Measurements from ENCODE around the gene RNF14. TPM values are rescaled to one million over a fixed set of nuclear protein-coding genes. Genes with fewer than 3 reads are reported as not detected.

The RNF14 gene
- total and polyA plus RNA-seq, 2 donors (not counting 3 experiments of a cell fraction or from before 2014, with no cell fraction given): 23.5 to 55.9 TPM

GRCh38 chr5:141986072-141986471 is 17.2 kb downstream of the RNF14 start:
- Histone ChIP-seq H4K20me1 (replicated peaks; ENCODE audit: control insufficient read depth, extremely low read depth, insufficient read depth, low read length) (no peaks in the 10 kb centered on the region), H3K9me1 (replicated peaks; ENCODE audit: control insufficient read depth, extremely low read depth, insufficient read depth, low read length) (no peaks in the 10 kb centered on the region), H3K4me1 (ENCODE audit: control insufficient read depth, extremely low read depth, insufficient read depth, low read length) (no peaks in the 10 kb centered on the region), H3K9ac (replicated peaks; ENCODE audit: extremely low read depth, insufficient read depth, low read length) (no peak overlapping the region), H3K27me3 (ENCODE audit: control insufficient read depth in 2 of 2, insufficient read depth in 2 of 2, low read length in 2 of 2) (no peaks in the 10 kb centered on the region), H3K36me3 (ENCODE audit: control insufficient read depth in 2 of 2, extremely low read depth in 1 of 2, insufficient read depth in 2 of 2, low read length in 2 of 2) (peaks cover 18 to 26% of the 10 kb centered on the region in 2 experiments), H3K79me2 (ENCODE audit: control insufficient read depth, insufficient read depth, low read length) (no peaks in the 10 kb centered on the region), H3K27ac (ENCODE audit: insufficient read depth, low read depth, low read length) (no peak overlapping the region), H3K4me2 (ENCODE audit: insufficient read depth, low read length) (no peak overlapping the region), H3K9me3 (replicated peaks; ENCODE audit: control insufficient read depth, insufficient read depth, low read length) (no peaks in the 10 kb centered on the region), H2AFZ (ENCODE audit: low read depth, low read length) (no peak overlapping the region), H3K4me3 (replicated peaks in 1 of 3; ENCODE audit: insufficient read depth in 1 of 3, low read depth in 1 of 3, low read length in 3 of 3) (no peak overlapping the region)
- no peak for TF ChIP-seq MYC (IDR thresholded peaks at IDR 0.05; ENCODE audit: low read depth, low read length)
- TF ChIP-seq FOS (IDR thresholded peaks at IDR 0.05; ENCODE audit: borderline replicate concordance, insufficient read depth, low read length): no peak
- TF ChIP-seq CTCF (IDR thresholded peaks at IDR 0.05; ENCODE audit: extremely low read depth in 1 of 2, insufficient read depth in 1 of 2, low read depth in 1 of 2, low read length in 2 of 2): no peak
- no peak for TF ChIP-seq EZH2 (IDR thresholded peaks at IDR 0.05; ENCODE audit: borderline replicate concordance, low read depth, low read length, severe bottlenecking)
- no peak for TF ChIP-seq POLR2AphosphoS5 (IDR thresholded peaks at IDR 0.05; ENCODE audit: insufficient read depth, low read depth, low read length)
- TF ChIP-seq GATA2 (IDR thresholded peaks at IDR 0.05; ENCODE audit: insufficient read depth, insufficient read length, low read depth, low read length): no peak
- no peak for TF ChIP-seq JUN (IDR thresholded peaks at IDR 0.05; ENCODE audit: borderline replicate concordance, insufficient read depth, insufficient read length, low read depth)
- dilution Hi-C loops (cut with MboI; ENCODE audit: extremely low pct_ligation_motif_present, low sequenced_read_pairs) (loop anchor here (25.0 kb wide), 1 partner anchor 151 kb away; no protein-coding TSS in a partner anchor), intact Hi-C loops (cut with micrococcal nuclease) (no loop called here)
- BruUV-seq (replicated peaks): no TSS peak
- ChIA-PET POLR2A (no interaction called here), CTCF (interaction anchor here (0.5 to 1.5 kb wide), 4 partner anchors 52 to 159 kb away, joined by 3 to 5 read pairs (median 3); no protein-coding TSS in a partner anchor)
- FAIRE-seq: no peak
- DNase-seq (ENCODE audit: low read depth, low spot score): no peak

All from endothelial cell of umbilical vein (primary cell).